ENCODE data around the gene EVA1C.

Gene EVA1C

DNA sequence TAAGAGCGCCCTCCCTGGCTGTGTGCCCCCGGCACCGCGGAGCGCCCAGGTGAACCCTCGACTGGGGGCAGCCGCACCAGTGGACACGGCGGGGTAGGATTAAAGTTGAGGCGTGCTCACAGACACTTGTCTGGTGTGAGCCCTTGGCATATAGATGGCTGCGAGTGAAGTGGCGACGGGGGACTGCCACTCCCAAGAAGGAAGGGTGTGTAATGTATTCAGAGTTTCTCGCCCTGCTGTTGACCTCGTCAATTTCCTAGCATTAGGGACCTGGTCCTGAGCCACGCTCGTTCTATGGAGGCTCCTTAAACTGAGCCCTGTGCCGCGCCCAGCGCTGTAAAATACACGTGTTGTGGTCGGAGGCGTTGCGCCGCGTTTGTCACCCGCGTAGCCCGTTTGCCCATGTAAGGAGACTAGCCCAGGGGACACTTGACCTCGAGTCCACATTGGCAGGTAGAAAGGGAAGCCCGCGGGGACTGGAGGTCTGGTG lies 554 bp downstream of the EVA1C start:
- no peak for DNase-seq (ENCODE audit: low spot score)
- in situ Hi-C loops (cut with MboI; ENCODE audit: low sequenced_read_pairs, unreplicated experiment): no loop called here
- TF ChIP-seq, protein P1, sequence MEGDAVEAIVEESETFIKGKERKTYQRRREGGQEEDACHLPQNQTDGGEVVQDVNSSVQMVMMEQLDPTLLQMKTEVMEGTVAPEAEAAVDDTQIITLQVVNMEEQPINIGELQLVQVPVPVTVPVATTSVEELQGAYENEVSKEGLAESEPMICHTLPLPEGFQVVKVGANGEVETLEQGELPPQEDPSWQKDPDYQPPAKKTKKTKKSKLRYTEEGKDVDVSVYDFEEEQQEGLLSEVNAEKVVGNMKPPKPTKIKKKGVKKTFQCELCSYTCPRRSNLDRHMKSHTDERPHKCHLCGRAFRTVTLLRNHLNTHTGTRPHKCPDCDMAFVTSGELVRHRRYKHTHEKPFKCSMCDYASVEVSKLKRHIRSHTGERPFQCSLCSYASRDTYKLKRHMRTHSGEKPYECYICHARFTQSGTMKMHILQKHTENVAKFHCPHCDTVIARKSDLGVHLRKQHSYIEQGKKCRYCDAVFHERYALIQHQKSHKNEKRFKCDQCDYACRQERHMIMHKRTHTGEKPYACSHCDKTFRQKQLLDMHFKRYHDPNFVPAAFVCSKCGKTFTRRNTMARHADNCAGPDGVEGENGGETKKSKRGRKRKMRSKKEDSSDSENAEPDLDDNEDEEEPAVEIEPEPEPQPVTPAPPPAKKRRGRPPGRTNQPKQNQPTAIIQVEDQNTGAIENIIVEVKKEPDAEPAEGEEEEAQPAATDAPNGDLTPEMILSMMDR (IDR thresholded peaks at IDR 0.05; ENCODE audit: borderline replicate concordance, control extremely low read depth, extremely low read depth, insufficient read depth, missing control alignments): no peak

- in situ Hi-C loops (cut with MboI; ENCODE audit: low sequenced_read_pairs, unreplicated experiment): no loop called here
- no peak for DNase-seq (ENCODE audit: low spot score)
- TF ChIP-seq, protein P1 (IDR thresholded peaks at IDR 0.05; ENCODE audit: borderline replicate concordance, control extremely low read depth, extremely low read depth, insufficient read depth, missing control alignments): no peak
These were observed 1.4 kb downstream of the EVA1C start for GRCh38 chr21:32413697-32414578.

- TF ChIP-seq, protein P1 (IDR thresholded peaks at IDR 0.05; ENCODE audit: borderline replicate concordance, control extremely low read depth, extremely low read depth, insufficient read depth, missing control alignments): no peak
- DNase-seq (ENCODE audit: low spot score): no peak
- in situ Hi-C loops (cut with MboI; ENCODE audit: low sequenced_read_pairs, unreplicated experiment): no loop called here
These were observed 2.3 kb downstream of the EVA1C start for GRCh38 chr21:32414579-32415358.

- in situ Hi-C loops (cut with MboI; ENCODE audit: low sequenced_read_pairs, unreplicated experiment): no loop called here
- TF ChIP-seq, protein P1 (IDR thresholded peaks at IDR 0.05; ENCODE audit: borderline replicate concordance, control extremely low read depth, extremely low read depth, insufficient read depth, missing control alignments): no peak
- DNase-seq (ENCODE audit: low spot score): no peak
These were observed 3.2 kb downstream of the EVA1C start for GRCh38 chr21:32415451-32416398.

DNA sequence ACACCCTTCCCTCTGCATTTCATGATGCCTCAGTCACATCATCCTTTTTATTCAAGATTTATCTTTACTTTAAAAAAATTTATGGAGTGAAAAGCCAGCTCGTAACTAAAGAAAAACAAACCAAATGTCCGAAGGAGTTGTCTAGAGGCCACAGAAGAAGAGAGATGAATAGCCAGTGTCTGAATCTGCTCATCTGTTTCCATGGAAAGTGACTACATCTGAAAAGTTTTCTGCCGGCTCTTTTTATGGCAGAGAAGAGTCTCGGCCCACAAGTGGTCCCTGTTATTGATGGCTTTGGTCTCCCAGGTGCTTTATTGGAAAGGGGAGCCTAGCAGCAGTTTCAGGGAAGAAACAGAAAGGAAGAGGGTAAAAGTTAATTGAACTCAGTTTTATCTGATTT lies 5.6 kb downstream of the EVA1C start:
- DNase-seq (ENCODE audit: low spot score): no peak
- in situ Hi-C loops (cut with MboI; ENCODE audit: low sequenced_read_pairs, unreplicated experiment): no loop called here
- TF ChIP-seq, protein P1 (IDR thresholded peaks at IDR 0.05; ENCODE audit: borderline replicate concordance, control extremely low read depth, extremely low read depth, insufficient read depth, missing control alignments): no peak

DNA sequence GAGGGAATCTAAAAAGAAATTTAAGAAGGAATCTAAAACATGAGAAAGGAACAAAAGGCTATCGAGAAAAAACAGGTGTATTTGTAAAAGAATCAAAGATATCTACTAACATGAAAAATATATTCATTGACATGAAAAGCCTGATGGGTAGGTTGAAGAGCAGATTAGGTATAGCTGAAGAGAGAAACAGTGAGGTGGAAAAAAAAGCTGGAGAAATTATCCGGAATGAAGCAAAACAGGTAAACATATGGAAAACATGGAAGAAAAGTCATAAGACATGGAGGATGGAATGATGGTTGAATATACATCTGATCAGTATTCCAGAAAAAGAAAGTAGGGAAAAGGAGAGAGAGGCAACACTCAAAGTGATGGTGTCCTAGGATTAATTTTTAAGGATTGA lies 9.6 kb downstream of the EVA1C start:
- TF ChIP-seq, protein P1 (IDR thresholded peaks at IDR 0.05; ENCODE audit: borderline replicate concordance, control extremely low read depth, extremely low read depth, insufficient read depth, missing control alignments): no peak
- in situ Hi-C loops (cut with MboI; ENCODE audit: low sequenced_read_pairs, unreplicated experiment): no loop called here
- no peak for DNase-seq (ENCODE audit: low spot score)

All from GM13976 (cell line).